ENCODE data around the gene TNFRSF21.

Gene TNFRSF21

DNA sequence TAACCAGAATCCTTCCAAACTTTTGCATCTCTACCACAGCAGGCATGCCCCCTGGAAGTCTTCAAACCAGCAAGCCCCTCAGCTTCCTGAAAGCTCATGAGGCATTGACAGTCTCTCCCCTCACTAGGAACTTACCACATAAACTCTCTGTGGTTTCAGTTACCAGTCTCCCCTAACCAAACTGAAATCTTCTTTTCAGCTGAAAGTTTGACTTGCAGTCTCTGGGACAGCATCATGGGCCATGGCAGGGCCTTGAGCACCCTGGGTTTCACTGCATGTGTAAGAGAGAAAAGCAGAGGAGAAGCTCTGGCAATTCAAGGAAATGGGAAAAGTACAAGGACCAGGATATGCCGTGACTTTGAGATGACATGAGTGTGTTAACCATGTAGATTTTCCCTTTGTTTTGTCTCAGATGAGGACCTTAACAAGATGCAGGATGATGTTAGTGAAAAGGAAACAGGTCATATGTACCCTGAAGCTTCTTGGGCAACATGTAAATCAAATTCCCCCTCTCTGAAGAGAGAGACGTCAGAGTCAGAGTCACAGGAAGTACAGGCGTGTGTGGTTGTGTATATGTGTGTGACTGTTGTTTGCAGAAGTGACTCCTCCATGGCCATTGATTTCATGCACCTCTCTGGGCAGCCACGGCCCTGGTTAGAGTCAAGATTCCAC lies 106.3 kb downstream of the TNFRSF21 start:
- H3K4me3 ChIP-seq (ENCODE audit: low read depth, low read length) = no peak overlapping the region
- TF ChIP-seq CTCF (IDR thresholded peaks at IDR 0.05; ENCODE audit: low read depth, low read length) = no peak
- in situ Hi-C loops (cut with HindIII; ENCODE audit: low sequenced_read_pairs) = no loop called here
- DNase-seq (ENCODE audit: low read depth, low spot score) = no peak

- in situ Hi-C loops (cut with HindIII; ENCODE audit: low sequenced_read_pairs) = no loop called here
- no peak for TF ChIP-seq CTCF (IDR thresholded peaks at IDR 0.05; ENCODE audit: low read depth, low read length)
Measured at GRCh38 chr6:47202644-47203205, 107.0 kb downstream of the TNFRSF21 start.

DNA sequence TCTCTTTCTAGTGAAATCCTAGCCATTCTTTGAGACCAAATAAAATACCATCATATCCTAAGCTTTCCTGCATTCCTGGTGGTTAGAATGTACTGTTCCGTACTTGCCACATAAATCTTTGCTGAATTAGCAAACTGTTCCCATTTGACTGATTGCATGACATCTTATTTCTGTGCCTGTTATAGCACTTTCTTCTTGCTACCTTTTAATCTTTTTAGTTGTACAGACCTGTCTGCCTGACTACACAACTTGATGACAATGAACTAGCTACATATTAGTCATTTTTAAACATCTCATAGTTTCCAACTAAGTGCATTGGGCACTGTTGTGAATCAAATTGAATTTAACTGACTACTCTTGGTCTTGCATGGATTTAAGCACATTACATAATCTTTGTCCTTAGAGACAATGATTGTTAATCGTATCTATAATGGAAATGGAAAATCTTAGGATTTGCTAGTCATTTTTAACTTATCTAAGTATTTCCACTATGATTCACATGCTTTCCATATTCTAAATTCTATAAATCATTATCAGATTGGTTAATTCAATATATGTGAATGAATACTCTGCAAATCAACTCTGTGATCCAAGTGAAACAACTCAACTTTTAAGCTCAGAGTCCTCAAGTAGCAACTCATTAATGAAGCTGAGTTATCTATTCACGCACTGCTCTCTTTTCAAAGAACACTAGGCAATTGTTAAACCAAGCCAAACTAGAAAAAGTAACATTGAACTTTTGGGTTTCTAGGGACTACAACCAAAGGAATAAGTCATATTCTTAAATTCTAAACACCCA lies 109.0 kb downstream of the TNFRSF21 start:
- in situ Hi-C loops (cut with HindIII; ENCODE audit: low sequenced_read_pairs) = no loop called here
- no peak for DNase-seq (ENCODE audit: low read depth, low spot score)
- TF ChIP-seq CTCF (IDR thresholded peaks at IDR 0.05; ENCODE audit: low read depth, low read length) = no peak
- no peak overlapping the region for H3K4me3 ChIP-seq (ENCODE audit: low read depth, low read length)

More at GRCh38 chr6:47202644-47203205, 107.0 kb downstream of the TNFRSF21 start:
- DNase-seq (ENCODE audit: low read depth, low spot score) = no peak
- no peak overlapping the region for H3K4me3 ChIP-seq (ENCODE audit: low read depth, low read length)

- in situ Hi-C loops (cut with HindIII; ENCODE audit: low sequenced_read_pairs) = no loop called here
- no peak for DNase-seq (ENCODE audit: low read depth, low spot score)
- TF ChIP-seq CTCF (IDR thresholded peaks at IDR 0.05; ENCODE audit: low read depth, low read length) = no peak
- no peak overlapping the region for H3K4me3 ChIP-seq (ENCODE audit: low read depth, low read length)
Measured at GRCh38 chr6:47197682-47198640, 111.7 kb downstream of the TNFRSF21 start.

DNA sequence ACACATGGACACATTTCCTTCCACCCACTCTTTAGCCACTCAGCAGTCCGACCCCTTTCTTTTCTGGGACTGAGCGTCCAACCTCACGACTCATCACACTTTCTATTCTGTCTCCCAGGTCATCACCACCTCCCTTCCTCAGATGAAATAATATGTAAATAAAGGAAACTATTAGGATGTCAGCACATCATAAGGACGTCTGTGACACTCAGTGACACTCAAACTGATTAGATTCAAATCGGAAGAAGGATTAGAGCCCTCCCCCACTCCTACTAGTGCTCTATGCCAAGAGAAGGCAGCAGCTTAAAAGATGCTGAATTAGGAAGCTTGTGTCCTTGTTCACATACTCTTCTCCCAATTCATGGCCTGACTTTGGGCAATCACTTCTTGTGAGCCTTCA lies 113.6 kb downstream of the TNFRSF21 start:
- H3K4me3 ChIP-seq (ENCODE audit: low read depth, low read length) = no peak overlapping the region
- in situ Hi-C loops (cut with HindIII; ENCODE audit: low sequenced_read_pairs) = no loop called here
- TF ChIP-seq CTCF (IDR thresholded peaks at IDR 0.05; ENCODE audit: low read depth, low read length) = no peak
- no peak for DNase-seq (ENCODE audit: low read depth, low spot score)

Data from astrocyte of the spinal cord (primary cell).